Keratinocyte (primary cell): ENCODE measurements around the gene EWSR1. TPM values are rescaled to one million over a fixed set of nuclear protein-coding genes. Genes with fewer than 3 reads are reported as not detected.

Experiments
- DNase-seq: peaks from one replicate; pipeline ENCODE4 v3.0.0-alpha.2; 2011; ENCODE audit warnings: low read depth, missing footprints, low spot score
- FAIRE-seq: peaks from 2 replicates; lab custom pipeline; 2011; peaks lifted over from hg19 to GRCh38; lab: Jason Lieb, UNC
- H2AFZ ChIP-seq: 2 replicates; pipeline ENCODE4 v1.6.0; 2012; ENCODE audit warnings: low read length, control low read depth, inconsistent platforms; ENCODE audit not compliant: control insufficient read depth
- H3K27ac ChIP-seq: 2 replicates; pipeline ENCODE4 v1.5.1; 2011; ENCODE audit warnings: low read length; ENCODE audit not compliant: control insufficient read depth, insufficient read depth
- H3K27me3 ChIP-seq: 3 replicates; pipeline ENCODE4 v1.6.0; 2011; ENCODE audit warnings: low read length; ENCODE audit not compliant: control insufficient read depth, insufficient read depth; ENCODE audit errors: extremely low read depth
- H3K36me3 ChIP-seq, 2 experiments: 2 replicates in 1 of 2; 3 replicates in 1 of 2; pipeline ENCODE4 v1.5.1; 2011; ENCODE audit warnings: low read length in 2 of 2, mild to moderate bottlenecking in 1 of 2; ENCODE audit not compliant: control insufficient read depth in 2 of 2, insufficient read depth in 2 of 2; ENCODE audit errors: extremely low read depth in 1 of 2
- H3K4me1 ChIP-seq: 3 replicates; pipeline ENCODE4 v1.5.1; 2011; ENCODE audit warnings: low read length; ENCODE audit not compliant: control insufficient read depth, insufficient read depth; ENCODE audit errors: extremely low read depth
- H3K4me2 ChIP-seq: 3 replicates; pipeline ENCODE4 v1.6.0; 2011; ENCODE audit warnings: low read depth, low read length; ENCODE audit not compliant: control insufficient read depth, insufficient read depth; ENCODE audit errors: extremely low read depth
- H3K4me3 ChIP-seq, 3 experiments: fragments of 200-600 bp in 1 of 3; sonication (generic) in 1 of 3; 2 replicates in 2 of 3; 3 replicates in 1 of 3; pipeline ENCODE4 v1.5.1; 2011 to 2016; ENCODE audit warnings: low read length in 3 of 3, mild to moderate bottlenecking in 3 of 3, control low read depth in 2 of 3, inconsistent platforms in 1 of 3, low read depth in 1 of 3, mixed read lengths in 1 of 3, mixed run types in 1 of 3, moderate library complexity in 1 of 3; ENCODE audit not compliant: control insufficient read depth in 2 of 3, insufficient read depth in 2 of 3; ENCODE audit errors: extremely low read depth in 1 of 3
- H3K79me2 ChIP-seq: 2 replicates; pipeline ENCODE4 v1.6.0; 2012; ENCODE audit warnings: low read length; ENCODE audit not compliant: control insufficient read depth, insufficient read depth
- H3K9ac ChIP-seq: 3 replicates; pipeline ENCODE4 v1.6.0; 2011; ENCODE audit warnings: low read length; ENCODE audit not compliant: control insufficient read depth, insufficient read depth; ENCODE audit errors: extremely low read depth
- H3K9me1 ChIP-seq: 3 replicates; pipeline ENCODE4 v1.6.0; 2011; ENCODE audit warnings: low read length; ENCODE audit not compliant: control insufficient read depth, insufficient read depth; ENCODE audit errors: extremely low read depth
- H3K9me3 ChIP-seq: 2 replicates; pipeline ENCODE4 v1.5.1; 2012; ENCODE audit warnings: low read depth, low read length; ENCODE audit not compliant: control insufficient read depth
- H4K20me1 ChIP-seq: 3 replicates; pipeline ENCODE4 v1.6.0; 2011; ENCODE audit warnings: low read length; ENCODE audit not compliant: control insufficient read depth, insufficient read depth; ENCODE audit errors: extremely low read depth
- EZH2 ChIP-seq: IDR thresholded peaks from one replicate; pipeline ENCODE4 v1.6.1; 2012; ENCODE audit warnings: inconsistent platforms, mild to moderate bottlenecking, low read length, moderate library complexity
- dilution Hi-C: fragments of 300-500 bp; cut with MboI; formaldehyde crosslinking; loops from one replicate; pipeline ENCODE4 v1.7.0; 2020; ENCODE audit warnings: low sequenced_read_pairs; ENCODE audit not compliant: extremely low pct_ligation_motif_present
- polyA plus RNA-seq, 5 experiments: library from polyadenylated mRNA; depleted of rRNA in 3 of 5; stranded (reverse) in 3 of 5; stranded (forward) in 1 of 5; unstranded in 1 of 5; fragments of >200 nt; gene quantifications; 1 replicate in 1 of 5; 2 replicates in 3 of 5; 3 replicates in 1 of 5; pipeline versions ENCODE4 v1.2.1 to v1.2.3, GENCODE V29; 2011 to 2012; ENCODE audit warnings: missing spikeins in 2 of 5, low read depth in 1 of 5, low replicate concordance in 1 of 5
- TF ChIP-seq, protein P1 (sequence below), 3 experiments: IDR thresholded peaks in 1 of 3; conservative IDR thresholded peaks in 1 of 3; optimal IDR thresholded peaks in 1 of 3; 2 replicates in 2 of 3; 3 replicates in 1 of 3; pipeline versions ENCODE3 to v1.5.1; 2011; ENCODE audit warnings: low read length in 3 of 3, mild to moderate bottlenecking in 3 of 3, moderate library complexity in 2 of 3, control low read depth in 1 of 3, inconsistent platforms in 1 of 3; ENCODE audit not compliant: insufficient read depth in 2 of 3; ENCODE audit errors: extremely low read depth in 1 of 3

The EWSR1 gene
- polyA plus RNA-seq, 1 donor (not counting 4 experiments of a cell fraction or from before 2014, with no cell fraction given) = 245 TPM

DNA sequence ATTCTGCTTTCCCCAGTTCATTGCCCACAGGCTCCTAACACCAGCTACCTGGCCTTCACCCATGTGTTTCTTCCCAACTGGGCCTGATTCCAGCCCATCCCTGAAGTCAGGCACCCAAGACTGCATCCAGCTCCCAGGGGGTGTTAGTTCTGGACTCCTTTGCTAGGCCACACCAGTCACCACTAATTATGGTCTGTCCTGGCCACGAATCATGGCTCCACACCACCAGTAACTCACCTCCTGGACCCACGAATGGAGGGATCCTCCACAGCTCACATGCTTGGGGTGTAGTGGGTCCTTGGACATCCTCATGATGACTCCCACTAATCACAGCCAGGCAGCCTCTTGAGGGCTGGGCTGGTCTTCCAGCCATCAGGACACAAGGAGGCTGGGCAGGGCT, 51.0 kb downstream of the EWSR1 start:
- Histone ChIP-seq H3K9me3 (no peaks in the 10 kb centered on the region), H4K20me1 (no peaks in the 10 kb centered on the region), H3K36me3 (no peaks in the 10 kb centered on the region), H3K4me3 (no peak overlapping the region), H3K9me1 (no peaks in the 10 kb centered on the region), H3K27ac (no peak overlapping the region), H3K79me2 (no peaks in the 10 kb centered on the region), H3K4me1 (peaks cover 6% of the 10 kb centered on the region), H3K9ac (no peak overlapping the region), H3K27me3 (peaks cover 31% of the 10 kb centered on the region), H3K4me2 (no peak overlapping the region), H2AFZ (no peak overlapping the region)
- dilution Hi-C loops = no loop called here
- TF ChIP-seq EZH2 = no peak
- TF ChIP-seq, protein P1, sequence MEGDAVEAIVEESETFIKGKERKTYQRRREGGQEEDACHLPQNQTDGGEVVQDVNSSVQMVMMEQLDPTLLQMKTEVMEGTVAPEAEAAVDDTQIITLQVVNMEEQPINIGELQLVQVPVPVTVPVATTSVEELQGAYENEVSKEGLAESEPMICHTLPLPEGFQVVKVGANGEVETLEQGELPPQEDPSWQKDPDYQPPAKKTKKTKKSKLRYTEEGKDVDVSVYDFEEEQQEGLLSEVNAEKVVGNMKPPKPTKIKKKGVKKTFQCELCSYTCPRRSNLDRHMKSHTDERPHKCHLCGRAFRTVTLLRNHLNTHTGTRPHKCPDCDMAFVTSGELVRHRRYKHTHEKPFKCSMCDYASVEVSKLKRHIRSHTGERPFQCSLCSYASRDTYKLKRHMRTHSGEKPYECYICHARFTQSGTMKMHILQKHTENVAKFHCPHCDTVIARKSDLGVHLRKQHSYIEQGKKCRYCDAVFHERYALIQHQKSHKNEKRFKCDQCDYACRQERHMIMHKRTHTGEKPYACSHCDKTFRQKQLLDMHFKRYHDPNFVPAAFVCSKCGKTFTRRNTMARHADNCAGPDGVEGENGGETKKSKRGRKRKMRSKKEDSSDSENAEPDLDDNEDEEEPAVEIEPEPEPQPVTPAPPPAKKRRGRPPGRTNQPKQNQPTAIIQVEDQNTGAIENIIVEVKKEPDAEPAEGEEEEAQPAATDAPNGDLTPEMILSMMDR (optimal IDR thresholded peaks at IDR 0.05 in 1 of 3, IDR thresholded peaks at IDR 0.05 in 1 of 3, conservative IDR thresholded peaks at IDR 0.05 in 1 of 3; ENCODE audit: extremely low read depth in 1 of 3, insufficient read depth in 2 of 3, low read length in 3 of 3) = no peak
- DNase-seq (no peak), FAIRE-seq (no peak)

DNA sequence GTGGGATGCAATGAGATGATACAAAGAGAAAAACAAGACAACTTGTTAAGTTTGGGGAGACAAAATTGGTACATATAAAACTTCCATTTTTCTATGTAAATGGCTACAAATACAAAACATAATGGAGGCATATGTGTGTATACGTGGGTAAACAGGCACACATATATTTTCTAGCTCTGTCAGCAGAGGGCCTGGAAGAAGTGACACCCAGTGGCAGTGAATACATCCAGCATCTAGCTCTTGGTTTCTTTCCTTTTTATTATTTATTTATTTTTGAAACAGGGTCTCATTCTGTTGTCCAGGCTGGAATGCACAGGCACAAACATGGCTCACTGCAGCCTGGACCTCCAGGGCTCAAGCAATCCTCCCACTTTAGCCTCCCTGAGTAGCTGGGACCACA, 52.5 kb downstream of the EWSR1 start:
- TF ChIP-seq EZH2 = no peak
- TF ChIP-seq, protein P1 (optimal IDR thresholded peaks at IDR 0.05 in 1 of 3, IDR thresholded peaks at IDR 0.05 in 1 of 3, conservative IDR thresholded peaks at IDR 0.05 in 1 of 3; ENCODE audit: extremely low read depth in 1 of 3, insufficient read depth in 2 of 3, low read length in 3 of 3) = peak in 1 of 3 experiments; percentile 23
- H3K9me1 ChIP-seq = no peaks in the 10 kb centered on the region
- peaks cover 17% of the 10 kb centered on the region for H3K27me3 ChIP-seq
- dilution Hi-C loops = no loop called here
- H3K4me2 ChIP-seq = no peak overlapping the region
- no peaks in the 10 kb centered on the region for H3K79me2 ChIP-seq
- no peak overlapping the region for H3K4me3 ChIP-seq
- H2AFZ ChIP-seq = no peak overlapping the region
- H3K27ac ChIP-seq = no peak overlapping the region
- H3K9ac ChIP-seq = no peak overlapping the region
- no peaks in the 10 kb centered on the region for H3K4me1 ChIP-seq
- FAIRE-seq (no peak), DNase-seq (no peak)
- no peaks in the 10 kb centered on the region for H3K36me3 ChIP-seq
- no peaks in the 10 kb centered on the region for H3K9me3 ChIP-seq
- no peaks in the 10 kb centered on the region for H4K20me1 ChIP-seq
